ENCODE data around the gene HINT3.

DNA sequence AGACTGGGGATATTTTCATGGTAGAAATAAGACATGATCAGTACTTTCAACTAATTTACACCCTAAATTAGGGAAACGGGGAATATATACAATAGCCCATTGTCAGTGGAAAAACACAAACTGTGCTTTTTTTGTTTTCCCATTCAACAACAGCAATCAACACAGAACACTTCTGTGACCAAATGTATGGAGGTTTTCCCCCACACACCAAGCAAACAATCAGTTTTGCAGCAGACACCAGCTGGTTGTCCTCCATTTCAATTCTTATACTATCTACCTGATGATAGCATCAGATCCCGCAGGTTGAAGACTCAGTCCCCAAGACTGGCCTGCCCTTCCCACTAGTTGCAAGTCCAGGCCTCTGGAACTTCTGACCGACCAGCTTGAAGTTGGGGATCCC is 4.5 kb downstream of the HINT3 start:
- TF ChIP-seq SRF (IDR thresholded peaks at IDR 0.05; ENCODE audit: low read depth) (no peak), POLR2A (IDR thresholded peaks at IDR 0.05; ENCODE audit: borderline replicate concordance, extremely low read depth, insufficient read depth, insufficient read length) (no peak), POLR2AphosphoS5 (IDR thresholded peaks at IDR 0.05; ENCODE audit: low read depth, low read length) (no peak), CBX3 (IDR thresholded peaks at IDR 0.05; ENCODE audit: low read depth) (no peak), CEBPB (IDR thresholded peaks at IDR 0.05; ENCODE audit: low read depth) (no peak), REST (IDR thresholded peaks at IDR 0.05; ENCODE audit: low read depth) (no peak), EZH2 (IDR thresholded peaks at IDR 0.05) (no peak), ELF1 (IDR thresholded peaks at IDR 0.05; ENCODE audit: borderline replicate concordance, low read depth) (no peak), ZFX (IDR thresholded peaks at IDR 0.05) (no peak), RAD21 (IDR thresholded peaks at IDR 0.05; ENCODE audit: low read depth) (no peak)
- TF ChIP-seq, protein P1, sequence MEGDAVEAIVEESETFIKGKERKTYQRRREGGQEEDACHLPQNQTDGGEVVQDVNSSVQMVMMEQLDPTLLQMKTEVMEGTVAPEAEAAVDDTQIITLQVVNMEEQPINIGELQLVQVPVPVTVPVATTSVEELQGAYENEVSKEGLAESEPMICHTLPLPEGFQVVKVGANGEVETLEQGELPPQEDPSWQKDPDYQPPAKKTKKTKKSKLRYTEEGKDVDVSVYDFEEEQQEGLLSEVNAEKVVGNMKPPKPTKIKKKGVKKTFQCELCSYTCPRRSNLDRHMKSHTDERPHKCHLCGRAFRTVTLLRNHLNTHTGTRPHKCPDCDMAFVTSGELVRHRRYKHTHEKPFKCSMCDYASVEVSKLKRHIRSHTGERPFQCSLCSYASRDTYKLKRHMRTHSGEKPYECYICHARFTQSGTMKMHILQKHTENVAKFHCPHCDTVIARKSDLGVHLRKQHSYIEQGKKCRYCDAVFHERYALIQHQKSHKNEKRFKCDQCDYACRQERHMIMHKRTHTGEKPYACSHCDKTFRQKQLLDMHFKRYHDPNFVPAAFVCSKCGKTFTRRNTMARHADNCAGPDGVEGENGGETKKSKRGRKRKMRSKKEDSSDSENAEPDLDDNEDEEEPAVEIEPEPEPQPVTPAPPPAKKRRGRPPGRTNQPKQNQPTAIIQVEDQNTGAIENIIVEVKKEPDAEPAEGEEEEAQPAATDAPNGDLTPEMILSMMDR (IDR thresholded peaks at IDR 0.05 in 2 of 3, conservative IDR thresholded peaks at IDR 0.05 in 1 of 3; ENCODE audit: borderline replicate concordance in 1 of 3, insufficient read depth in 1 of 3, low read depth in 2 of 3, low read length in 2 of 3): no peak
